ENCODE measurements around the gene NR3C2.

Gene NR3C2

DNA sequence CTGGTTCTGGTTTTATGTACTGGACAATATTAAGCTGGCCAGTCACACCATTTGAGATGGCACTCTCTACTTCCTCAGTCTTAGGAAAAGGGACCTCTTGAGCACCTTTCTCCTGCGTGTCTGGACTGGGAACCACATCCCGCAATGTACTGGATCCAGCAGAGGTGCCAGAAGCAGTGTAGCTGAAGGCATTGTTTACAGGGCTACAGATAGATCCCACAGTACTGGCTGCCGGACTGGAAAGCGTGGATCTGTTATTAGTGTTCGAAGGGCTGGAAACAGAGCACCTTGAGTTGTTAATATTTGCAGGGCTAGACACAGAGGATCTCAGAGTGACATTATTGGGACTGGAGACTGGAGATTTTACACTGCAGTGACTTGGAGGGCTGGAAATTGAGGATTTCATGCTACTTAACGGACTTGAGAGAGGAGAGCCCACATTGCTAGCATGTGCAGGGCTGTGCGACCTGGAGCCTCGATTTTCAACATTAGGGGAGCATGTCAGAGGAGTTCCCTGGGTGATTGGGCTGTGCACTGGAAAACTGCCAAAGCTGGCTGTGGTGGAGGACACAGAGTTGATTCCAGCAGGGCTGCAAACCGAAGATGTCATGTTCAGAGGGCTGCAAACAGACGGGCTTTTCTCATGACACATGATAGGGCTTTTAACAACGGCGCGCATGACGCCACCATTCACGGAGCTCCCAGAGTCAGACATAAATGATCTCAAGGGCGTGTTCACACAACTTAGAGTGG, 6.4 kb downstream of the NR3C2 start:
- no peak for DNase-seq (ENCODE audit: low read depth)

DNA sequence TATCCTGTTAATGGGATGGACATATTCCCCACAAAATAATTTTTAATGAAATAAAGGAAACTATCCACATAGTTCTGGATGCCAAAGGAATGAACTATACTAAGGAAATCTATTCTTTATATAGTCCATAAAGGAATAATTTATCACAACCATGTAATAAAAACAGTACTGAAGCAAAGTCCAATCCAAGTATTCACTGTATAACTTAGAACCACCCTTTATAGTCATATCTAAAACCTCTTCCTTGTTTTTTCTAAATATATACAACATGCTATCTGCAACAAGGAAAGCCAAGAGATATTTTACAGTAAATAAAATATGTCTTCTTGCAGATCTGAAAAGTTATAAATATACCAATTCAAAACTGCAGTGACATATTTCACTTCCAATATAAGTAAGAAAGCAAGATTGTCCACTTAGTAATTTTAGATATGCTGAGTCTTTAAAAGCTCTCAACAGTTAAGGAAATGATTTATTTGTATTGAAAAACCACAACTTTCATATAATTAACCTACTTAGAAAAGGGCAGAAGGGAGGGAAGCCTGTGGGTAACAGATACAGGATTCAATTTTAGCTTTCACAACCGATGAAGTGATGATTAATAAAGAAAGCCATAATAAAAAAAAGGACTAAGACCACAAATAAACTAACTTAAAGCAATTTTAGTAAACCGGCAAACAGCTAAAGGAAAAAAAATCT, 8.0 kb downstream of the NR3C2 start:
- DNase-seq (ENCODE audit: low read depth) = no peak

DNA sequence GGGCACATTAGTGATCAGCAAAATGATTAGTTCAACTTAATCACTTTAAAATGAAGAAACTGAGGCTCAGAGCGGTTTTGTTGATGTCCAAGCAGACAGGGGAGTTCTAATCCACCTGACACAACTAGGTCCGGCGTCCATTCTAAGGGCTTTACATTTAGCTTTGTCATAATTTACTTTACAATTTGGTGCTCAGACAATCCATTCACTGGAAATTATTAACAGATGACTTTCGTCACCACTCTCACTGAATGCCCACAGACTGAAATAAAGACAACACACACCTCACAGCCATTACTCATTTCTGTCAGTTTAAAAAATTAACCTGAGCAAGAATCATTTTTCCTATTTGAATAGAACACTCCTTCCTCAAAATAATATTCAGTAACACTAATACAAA, 10.8 kb downstream of the NR3C2 start:
- DNase-seq (ENCODE audit: low read depth) = no peak

DNA sequence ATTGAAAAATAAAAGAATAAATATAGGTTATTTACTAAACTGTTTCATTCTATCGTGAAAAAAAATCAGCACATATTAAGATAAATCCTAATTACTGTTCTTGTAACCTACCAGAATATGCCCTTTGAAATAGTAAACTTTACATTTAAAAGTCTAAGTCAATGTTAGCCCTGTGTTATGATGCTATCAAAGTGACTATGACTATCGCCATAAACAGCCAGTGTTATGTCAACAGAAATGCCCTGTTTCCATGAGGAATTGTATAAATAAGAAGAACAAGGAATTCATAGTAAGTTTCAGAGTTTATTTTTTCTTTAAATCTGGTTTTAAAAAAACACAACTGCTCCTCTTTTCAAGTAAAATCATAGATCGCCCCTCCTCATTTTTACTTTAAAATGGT, 11.4 kb downstream of the NR3C2 start:
- no peak for DNase-seq (ENCODE audit: low read depth)

DNA sequence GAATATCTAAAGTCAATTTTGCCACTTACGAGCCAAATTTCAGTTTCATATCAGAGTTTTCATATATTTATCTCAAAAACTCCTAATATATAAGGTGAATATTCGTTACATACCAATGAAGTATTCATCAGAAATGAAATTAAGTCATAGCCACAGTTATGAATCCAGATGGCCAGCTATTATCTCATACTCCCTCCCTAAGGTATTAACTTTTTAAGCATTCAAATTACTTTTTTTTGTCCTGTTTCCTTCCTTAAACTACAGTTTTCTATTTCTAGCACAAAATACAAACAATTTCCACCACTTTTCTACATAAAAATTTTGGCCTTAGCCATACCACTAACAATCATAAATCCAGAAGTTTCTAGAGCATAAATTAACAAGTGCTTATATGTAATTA, 13.0 kb downstream of the NR3C2 start:
- no peak for DNase-seq (ENCODE audit: low read depth)

DNA sequence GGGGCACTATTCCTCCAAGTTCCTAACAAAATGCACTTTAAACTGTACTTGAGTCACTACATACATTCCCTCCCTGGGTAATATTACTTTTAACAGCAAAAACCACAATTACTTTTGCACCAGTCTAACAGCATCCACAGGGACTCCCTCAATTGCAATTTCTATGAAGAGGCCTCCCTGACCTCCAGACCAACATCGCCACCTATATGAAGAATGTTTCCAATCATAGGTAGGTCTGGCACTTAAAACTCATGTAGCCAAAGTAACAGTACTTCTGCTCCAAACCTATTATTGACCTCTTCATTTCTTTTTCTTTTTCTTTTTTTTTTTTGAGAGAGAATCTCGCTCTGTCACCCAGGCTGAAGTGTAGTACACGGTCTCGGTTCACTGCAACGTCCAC, 15.6 kb downstream of the NR3C2 start:
- no peak for DNase-seq (ENCODE audit: low read depth)

DNA sequence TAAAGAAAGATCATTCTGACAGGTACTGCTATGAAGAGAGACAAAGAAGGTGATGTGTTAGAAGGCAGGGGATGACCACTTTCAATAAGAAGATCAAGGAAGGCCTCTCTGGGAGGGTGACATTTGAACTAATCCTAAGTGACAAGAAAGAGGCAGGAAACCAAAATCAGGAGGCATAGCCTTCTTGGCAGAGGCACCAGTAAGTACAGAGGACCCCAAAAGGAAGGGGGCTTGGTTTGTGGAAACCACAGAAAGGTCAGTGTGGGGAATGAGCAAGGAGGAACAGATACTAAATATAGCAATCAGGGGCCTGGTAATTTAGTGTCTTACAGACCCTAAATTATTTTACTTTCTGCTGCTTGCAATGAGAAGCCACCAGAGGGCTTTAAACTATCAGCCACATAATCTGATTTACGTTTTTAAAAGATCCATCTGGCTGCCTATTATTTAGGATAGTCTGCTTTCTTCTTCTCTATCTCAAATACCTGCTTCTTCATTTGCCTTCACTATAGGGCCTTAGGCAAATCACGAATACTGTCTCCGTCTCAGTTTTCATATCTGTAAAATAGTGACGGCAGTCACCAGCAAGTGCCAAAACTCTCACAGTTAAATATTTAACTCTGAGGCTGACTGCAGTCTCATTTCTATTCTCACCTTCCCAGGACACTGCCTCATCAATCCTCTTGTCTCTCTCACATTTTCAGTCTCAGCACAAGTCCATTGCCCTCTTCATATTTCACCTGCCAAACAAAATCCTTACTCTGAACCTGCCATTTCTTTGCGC, 16.7 kb downstream of the NR3C2 start:
- DNase-seq (ENCODE audit: low read depth) = no peak

DNA sequence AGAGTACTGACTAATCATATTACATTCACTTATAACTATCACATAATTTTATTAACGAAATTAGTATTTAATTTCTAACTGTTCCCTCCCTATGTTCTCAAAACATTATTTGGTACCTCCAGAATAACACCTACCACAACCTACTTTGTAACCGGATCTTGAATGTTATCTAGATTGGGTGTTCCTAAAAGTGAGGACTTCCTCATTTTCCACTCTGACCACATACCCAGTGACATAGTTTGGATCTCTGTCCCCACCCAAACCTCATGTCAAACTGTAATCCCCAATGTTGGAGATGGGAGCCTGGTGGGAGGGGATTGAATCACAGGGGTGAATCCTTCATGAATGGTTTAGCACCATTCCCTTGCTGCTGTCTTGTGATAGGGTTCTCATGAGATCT, 21.8 kb downstream of the NR3C2 start:
- DNase-seq (ENCODE audit: low read depth) = no peak

DNA sequence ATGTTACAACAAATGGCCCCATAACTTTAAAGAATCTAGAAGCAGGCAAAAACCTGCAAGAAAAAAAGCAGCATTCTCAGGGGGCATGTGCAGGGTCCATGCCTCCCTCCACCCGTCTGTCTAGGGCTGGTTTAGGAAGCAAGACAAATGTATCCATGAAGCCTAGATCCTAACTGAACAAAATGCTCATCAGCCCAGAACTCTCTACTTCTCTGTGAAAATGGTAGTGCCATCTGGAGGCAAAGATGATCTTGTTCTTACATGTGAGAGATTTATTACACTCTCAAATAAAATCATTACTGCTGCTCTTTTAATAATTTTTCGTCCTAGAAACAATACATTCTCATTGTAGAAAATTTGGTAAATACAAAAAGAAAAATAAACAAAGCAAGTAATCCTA, 26.7 kb downstream of the NR3C2 start:
- no peak for DNase-seq (ENCODE audit: low read depth)

DNA sequence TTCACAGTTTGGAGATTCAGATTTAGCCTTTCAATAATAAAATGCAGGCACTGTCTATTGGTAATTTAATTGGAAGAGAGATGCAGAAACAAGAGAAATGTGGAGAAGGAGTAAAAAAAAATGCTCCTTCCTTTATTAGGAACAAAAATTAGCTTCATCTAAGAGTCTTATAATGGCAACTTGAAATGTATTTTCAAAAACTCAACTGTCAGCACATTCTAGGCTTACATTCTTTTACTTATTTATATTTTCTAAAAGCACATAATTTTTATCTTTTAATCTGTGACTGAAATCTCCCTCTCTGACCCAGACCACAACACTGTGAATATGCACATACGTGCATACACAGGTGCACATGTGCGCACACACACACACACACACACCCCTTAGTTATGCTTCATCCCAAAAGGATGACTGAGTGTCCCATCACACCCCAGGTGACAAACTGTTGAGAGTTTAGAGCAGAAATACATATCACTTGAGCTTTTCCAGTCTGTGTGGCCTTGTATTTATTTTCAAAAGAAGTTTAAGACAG, 29.7 kb downstream of the NR3C2 start:
- DNase-seq (ENCODE audit: low read depth) = no peak

DNA sequence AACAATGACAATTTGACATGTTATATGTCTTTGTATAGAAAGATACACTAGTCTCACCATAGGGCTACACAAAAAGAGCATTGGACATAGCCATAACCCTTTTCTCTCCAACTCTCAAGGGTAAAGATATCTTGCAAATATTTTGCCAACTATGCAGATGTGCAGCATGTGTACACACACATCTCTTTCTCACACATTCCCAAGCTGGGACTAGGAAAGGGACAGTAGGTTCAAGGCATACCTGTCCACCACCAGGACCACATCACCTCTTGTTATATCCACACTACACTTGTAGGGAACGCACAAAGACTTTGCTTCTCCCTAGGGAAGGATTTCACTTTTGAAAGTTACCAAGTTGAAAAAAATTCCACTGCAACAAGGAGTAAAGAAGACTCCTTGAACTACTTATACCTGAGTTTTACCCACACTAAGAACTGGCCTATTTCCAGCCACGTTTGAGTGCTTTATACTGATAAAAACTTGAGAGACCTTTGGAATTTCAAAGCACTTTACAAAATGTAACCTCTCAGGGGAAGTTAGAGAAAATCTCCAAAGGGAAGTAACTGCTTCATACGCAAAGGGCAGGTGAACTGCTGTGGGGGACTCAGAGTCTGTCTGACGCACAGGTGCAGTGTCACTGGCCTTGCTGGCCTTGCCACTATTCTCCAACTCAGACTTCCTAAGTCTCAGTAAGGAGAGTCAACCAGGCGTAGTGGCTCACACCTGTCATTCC, 36.9 kb downstream of the NR3C2 start:
- DNase-seq (ENCODE audit: low read depth) = no peak

DNA sequence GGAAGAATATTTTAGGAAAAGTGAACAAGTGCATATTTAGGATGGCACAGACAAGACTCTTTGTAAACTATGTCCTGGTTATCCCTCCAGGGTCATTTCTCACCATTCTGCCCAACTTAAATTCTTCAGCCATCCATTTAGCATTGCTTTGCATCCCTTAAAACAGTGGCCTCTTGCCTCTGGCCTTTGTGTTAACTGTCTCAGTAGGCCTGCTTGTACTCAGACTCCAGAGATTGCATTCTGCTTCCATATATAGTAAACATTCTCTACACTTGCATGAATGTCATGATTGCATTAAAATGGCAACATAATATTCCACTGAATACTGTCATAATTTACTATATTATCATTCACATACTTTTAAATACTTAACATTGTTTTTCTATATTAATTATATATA, 43.2 kb downstream of the NR3C2 start:
- no peak for DNase-seq (ENCODE audit: low read depth)

DNA sequence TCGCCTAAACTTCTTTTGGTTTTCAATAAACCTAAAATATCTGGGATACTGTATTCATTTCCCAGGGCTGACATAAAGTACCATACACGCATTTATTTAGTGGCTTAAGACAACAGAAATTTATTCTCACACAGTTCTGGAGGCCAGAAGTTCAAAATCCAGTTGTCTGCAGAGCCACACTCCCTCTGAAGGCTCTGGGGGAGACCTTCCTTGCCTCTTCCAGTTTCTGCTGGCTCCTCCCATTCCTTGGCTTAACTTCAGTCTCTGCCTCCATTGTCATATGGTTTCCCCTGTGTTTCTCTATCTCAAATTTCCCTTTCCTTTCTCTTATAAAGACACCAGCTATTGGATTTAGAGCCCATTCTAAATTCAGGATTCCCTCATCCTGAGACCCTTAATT, 44.4 kb downstream of the NR3C2 start:
- DNase-seq (ENCODE audit: low read depth) = no peak

DNA sequence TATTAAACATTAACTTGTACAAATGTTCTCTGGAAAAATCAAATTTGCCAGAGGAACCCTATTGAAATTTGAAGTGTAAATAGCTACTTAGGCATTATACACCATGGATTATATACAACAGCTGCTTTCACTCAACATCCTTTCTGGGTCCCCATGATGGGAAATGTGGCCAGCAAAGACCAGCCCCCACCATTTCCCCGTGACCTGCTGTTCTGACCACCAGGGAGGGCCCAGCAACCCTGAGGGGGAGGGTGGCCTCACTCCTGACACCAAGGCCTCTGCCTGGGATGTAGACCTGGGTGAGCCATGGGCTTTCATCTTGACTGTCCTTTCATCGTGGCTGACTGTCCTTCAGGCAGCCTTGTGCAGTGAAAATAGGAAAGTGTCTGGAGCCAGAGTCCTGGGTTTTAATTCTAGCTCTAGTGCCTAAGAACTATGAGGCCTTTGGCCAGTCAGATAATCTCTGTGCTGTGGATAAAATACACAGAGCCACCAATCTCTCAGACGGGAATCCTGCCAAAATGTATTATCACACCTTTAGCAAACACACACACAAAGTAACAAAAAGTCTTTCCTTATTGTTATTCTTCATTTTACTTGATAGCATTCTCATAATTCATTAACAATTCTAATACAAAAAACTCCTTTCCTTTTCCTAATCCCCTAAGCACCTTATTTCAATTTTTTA, 45.1 kb downstream of the NR3C2 start:
- DNase-seq (ENCODE audit: low read depth) = no peak

DNA sequence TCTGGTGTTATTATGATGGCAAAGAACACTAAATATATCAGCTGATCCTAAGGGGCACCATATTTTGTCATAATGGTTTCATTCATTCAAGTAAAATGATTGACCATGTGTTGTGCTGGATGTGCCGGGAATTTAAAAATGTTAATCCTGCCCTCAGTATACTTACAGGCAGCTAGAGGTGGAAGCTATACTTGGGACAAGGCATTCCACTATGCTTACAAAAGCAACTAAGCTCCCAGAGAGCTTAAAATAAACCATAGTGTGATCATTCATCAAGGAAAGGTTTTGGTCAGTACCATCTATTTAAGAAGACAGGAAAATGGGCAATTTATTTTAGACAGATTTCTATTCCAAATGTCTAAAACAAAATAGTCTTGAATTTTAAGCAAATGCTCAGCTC, 46.4 kb downstream of the NR3C2 start:
- DNase-seq (ENCODE audit: low read depth) = no peak

DNA sequence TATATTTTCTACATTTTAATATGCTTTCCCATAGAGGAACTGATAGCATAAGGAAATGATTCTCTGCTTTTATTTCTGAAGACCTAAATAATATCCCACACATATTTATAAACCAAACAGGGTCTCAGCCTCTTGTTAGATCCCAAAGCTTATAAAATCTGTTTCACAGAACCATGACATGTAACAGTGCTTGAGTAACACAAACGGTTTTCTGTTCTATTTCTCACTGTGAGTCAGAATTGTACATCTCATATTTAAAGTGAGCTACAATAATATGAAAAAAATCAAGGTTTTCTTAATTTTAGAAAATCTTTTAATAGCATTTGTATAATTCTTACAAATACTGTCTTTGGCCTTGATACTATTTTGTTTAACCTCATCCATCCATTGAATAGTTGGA, 51.2 kb downstream of the NR3C2 start:
- DNase-seq (ENCODE audit: low read depth) = no peak

DNA sequence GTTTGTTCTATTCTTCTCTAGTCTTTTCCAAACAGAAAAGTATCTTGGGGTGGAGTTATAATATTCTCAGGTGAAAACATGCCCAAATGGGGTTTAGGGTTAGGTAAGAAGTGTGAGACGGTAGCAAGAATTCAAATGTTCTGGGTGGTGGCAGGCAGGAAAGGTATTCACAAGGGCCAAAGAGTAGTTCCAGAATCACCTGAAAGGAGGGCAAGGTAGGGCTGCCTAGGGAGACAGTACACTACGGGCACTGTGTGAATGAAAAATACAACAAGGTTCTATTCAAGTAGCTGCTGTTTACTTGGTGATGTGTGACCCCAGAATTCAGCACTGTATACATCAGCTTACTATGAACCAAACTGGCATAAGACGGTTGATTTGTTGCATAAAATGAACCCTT, 51.9 kb downstream of the NR3C2 start:
- DNase-seq (ENCODE audit: low read depth) = no peak

DNA sequence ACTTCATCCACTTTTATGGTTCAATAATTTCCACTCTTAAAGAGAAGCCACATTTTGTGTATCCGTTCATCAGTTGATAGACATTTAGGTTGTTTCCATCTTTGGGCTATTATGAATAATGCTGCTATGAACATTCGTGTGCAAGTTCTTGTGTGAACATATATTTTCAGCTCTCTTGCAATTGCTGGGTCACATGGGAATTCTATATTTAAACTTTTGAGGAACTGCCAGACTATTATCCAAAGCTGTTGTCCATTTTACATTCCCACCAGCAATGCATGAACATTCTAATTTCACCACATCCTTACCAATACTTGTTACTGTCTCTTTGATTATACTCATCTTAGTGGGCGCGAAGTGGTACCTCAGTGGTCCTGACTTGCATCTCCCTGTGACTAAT, 61.9 kb downstream of the NR3C2 start:
- DNase-seq (ENCODE audit: low read depth) = no peak

DNA sequence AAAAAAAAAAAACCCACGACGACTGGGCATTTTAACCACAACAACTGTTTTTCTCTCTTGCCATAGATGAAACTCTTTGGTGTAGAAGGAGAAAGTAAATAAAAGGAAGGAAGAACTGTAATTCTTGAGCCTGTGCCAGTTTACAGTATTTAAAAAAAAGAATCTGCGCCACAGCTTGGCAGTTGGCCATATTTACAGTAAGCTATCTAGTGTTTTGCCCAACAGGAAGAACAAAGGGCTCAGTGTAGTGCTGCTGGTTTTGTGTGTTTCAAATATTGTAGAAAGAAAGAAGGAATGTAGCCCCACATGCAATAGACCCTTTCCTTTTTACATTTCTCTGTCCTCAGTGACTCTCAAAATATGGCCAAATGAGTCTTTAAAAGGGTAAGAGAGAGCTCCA, 66.1 kb downstream of the NR3C2 start:
- peak; percentile 12 for DNase-seq (ENCODE audit: low read depth)

DNA sequence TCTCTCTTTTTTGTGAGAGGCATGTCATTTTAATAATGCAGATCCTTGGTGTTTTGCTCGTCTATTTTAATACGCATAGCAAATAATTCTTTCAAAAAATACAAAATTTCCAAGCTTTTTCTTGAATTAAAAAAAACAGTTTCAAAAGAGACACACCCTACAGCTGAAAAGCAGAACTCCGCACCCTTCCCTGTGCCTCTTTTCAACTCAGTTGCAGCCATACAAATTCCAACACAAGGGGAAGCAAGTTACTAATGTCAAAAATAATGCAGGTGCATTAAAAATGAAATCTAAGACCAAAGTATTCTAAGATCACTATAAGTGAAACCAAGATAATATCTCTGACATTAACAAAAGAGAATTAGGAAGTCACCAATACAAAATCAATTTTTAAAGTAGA, 66.6 kb downstream of the NR3C2 start:
- no peak for DNase-seq (ENCODE audit: low read depth)

DNA sequence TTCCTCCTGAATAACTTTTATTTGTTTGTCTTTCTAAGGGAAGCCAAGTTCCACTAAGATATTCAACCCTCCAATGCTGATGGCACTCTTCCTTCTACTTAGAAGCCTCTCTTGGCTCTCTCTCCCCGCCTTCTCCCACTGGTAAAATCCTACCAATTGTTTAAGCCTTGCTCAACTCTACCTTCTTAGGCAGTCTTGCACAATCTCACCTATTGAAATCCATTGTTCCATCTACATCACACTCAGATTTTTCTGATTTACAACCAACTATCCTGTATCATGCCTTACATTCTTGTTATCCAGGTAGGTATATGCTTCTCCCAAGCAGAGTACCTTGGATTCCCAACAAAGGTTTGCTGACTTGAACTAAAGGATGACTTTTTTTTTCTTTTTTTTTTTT, 69.1 kb downstream of the NR3C2 start:
- no peak for DNase-seq (ENCODE audit: low read depth)

DNA sequence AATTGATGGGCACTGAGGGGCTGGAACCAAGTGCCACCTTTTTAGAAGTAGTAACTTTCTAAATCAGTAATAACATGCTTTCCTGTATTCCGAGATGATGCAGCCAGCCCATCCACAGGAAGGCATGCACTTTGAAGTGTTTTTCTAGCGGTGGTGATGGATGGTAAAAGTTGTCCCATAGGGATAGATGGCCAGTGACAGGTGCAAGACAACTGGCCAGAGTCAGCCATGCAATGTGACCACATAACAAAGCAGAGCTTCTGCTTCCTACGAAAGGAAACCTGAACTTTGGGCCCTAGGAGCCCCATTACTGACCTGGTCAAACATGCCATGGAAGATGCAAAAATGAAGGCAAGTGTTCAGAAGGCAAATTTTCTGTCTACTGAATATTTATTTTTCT, 72.3 kb downstream of the NR3C2 start:
- DNase-seq (ENCODE audit: low read depth) = no peak

All from CMK (cell line).